ENCODE data around the gene COL4A2. TPM values are rescaled to one million over a fixed set of nuclear protein-coding genes. Genes with fewer than 3 reads are reported as not detected.

COL4A2 gene
- total RNA-seq, 1 donor = 0.21 TPM

DNA sequence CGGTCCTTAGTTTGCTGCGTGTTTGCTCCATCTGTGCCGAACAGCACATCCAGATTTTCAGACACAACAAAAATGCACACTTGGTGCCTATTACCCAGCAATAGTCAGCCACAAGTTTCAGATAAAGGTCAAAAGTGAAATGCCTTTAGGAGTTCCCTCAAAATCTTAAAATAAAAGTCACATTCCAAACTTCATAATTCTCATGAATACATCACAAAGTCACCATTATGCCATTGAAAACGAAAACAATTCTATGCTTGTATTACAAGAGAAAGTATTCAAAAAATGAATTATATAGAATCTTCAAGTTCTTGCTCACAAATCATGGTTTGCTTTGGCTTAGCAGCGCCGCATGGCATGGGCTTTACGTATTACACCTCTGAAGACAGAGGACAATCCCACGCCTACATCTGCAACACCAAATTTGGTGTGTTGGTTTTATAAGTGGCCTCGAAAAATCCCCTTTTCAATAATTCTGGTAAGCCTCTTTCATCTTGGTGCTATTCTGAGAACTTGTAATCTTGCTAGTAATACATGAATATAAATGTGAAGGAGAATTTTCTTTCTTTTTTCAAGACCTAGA, 26.8 kb upstream of the COL4A2 start:
- no peaks in the 10 kb centered on the region for H3K27me3 ChIP-seq (ENCODE audit: insufficient read depth, low read length)
- no peak overlapping the region for H3K4me3 ChIP-seq (ENCODE audit: low read length)
- H3K9me3 ChIP-seq (ENCODE audit: low read depth, low read length) = no peaks in the 10 kb centered on the region
- no peaks in the 10 kb centered on the region for H3K4me1 ChIP-seq (ENCODE audit: insufficient read depth, low read length)

DNA sequence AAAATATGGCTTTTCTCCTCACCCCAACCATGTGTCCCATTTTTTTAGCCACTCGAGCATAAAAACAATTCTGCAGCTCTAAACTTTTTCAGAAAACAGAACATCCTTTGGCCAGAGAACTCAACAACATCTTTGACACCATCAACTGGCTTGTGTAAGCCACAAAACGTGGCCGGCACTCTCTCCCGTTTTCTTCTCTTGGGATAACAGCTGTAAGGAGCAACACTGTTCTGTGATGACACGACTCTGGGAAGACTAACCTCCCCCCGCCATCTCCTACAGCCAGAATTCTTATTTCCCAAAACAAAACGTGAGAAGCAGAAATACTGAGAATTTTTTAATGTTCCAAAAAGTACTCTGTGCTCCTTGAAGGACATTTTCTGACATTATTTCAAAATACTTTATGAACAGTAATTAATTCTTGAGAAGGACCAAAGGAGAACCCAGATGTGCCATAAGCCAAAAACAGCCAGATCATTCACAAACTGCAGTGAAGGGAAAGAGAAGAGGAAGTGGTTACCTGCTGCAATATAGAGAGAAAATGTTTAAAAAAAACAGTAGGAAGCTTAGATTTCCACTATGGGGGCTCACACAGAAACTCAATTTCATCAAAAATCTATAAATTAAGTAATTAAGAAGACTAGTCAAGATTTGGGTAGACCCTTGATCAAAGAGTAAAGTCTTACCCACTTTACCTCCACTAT, 25.9 kb upstream of the COL4A2 start:
- Histone ChIP-seq H3K4me1 (ENCODE audit: insufficient read depth, low read length) (no peaks in the 10 kb centered on the region), H3K9me3 (ENCODE audit: low read depth, low read length) (no peaks in the 10 kb centered on the region), H3K27me3 (ENCODE audit: insufficient read depth, low read length) (no peaks in the 10 kb centered on the region), H3K4me3 (ENCODE audit: low read length) (no peak overlapping the region)

DNA sequence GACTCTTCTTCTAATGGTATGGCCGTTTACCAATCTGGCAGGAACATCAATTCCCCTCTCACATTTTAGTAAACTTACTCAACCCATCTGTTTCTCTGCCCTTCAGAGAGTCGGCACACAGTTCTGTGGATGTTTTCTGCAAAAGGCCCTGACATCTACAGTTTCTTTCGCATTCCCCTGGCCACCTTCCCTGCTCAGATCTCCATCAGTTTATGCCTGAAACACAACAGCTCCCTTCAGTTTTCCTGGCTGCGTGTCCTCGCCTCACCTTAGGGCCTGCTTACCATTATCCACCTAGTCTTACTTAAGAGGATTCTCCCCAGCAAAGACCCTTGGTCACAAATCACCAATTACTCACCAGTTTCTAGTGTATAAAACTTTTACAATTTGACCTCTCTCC, 25.3 kb upstream of the COL4A2 start:
- Histone ChIP-seq H3K4me1 (ENCODE audit: insufficient read depth, low read length) (no peaks in the 10 kb centered on the region), H3K4me3 (ENCODE audit: low read length) (no peak overlapping the region), H3K9me3 (ENCODE audit: low read depth, low read length) (no peaks in the 10 kb centered on the region), H3K27me3 (ENCODE audit: insufficient read depth, low read length) (no peaks in the 10 kb centered on the region)

DNA sequence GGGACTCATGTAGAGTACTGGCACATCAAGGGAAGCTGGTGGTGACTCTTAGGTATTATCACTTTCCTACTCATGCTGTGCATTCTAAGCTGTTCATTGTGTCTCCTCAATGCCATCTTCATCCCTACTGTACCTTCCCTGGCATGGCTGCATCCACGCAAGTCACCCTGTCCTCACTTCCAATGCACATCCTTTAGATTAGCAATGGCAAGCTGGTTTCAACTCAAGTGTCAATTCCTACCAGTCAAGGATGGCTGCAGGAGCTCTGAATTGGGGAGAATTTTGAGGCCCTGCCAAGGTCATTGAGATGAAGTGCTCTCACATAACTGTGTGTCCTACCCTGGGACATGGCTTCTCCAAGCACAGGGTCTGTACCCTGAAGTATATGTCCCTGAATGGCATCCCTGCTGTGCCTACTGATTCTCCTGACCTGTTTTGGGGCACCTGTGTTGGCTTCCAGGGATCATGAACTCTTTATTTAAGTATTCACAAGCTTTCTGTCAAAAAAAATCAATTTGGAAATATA, 24.7 kb upstream of the COL4A2 start:
- Histone ChIP-seq H3K4me3 (ENCODE audit: low read length) (no peak overlapping the region), H3K9me3 (ENCODE audit: low read depth, low read length) (no peaks in the 10 kb centered on the region), H3K4me1 (ENCODE audit: insufficient read depth, low read length) (no peaks in the 10 kb centered on the region), H3K27me3 (ENCODE audit: insufficient read depth, low read length) (no peaks in the 10 kb centered on the region)

DNA sequence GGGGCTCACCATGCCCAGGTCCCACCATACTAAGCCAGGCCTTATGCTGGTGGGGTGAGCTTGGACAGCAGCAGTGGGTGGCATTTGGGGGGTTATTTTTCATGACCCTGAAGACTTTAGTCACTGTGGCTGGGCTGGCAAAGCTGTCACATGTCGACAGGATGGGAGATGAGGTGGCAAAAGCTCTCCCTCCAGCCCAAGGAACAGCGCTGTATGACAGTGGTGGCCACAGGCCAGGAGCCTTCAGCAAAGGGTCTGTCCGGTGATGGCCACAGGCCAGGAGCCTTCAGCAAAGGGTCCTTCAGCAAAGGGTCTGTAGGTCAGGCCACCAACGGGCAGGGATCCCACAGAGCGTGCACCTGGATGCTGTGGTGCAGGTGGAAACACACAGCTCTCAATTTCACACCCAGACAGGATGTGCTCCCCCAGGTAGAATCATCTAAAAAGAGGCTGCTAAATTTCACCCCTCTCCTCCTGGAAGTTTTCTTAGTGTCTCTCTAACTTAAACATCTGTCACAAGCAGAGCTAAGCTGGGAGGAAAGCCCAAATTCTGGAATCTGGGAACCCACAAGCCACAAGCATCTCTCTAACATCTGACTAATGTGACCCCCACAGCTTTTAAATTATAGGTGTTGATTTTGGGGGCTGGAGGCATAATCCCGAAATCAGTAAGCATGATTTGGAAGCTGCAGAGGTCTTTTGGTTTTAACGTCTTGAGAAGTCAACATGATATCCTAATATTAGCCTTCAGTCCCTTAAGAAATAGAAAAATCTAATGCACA, 23.2 kb upstream of the COL4A2 start:
- H3K9me3 ChIP-seq (ENCODE audit: low read depth, low read length) = no peaks in the 10 kb centered on the region
- H3K27me3 ChIP-seq (ENCODE audit: insufficient read depth, low read length) = no peaks in the 10 kb centered on the region
- H3K4me1 ChIP-seq (ENCODE audit: insufficient read depth, low read length) = no peaks in the 10 kb centered on the region
- H3K4me3 ChIP-seq (ENCODE audit: low read length) = no peak overlapping the region

DNA sequence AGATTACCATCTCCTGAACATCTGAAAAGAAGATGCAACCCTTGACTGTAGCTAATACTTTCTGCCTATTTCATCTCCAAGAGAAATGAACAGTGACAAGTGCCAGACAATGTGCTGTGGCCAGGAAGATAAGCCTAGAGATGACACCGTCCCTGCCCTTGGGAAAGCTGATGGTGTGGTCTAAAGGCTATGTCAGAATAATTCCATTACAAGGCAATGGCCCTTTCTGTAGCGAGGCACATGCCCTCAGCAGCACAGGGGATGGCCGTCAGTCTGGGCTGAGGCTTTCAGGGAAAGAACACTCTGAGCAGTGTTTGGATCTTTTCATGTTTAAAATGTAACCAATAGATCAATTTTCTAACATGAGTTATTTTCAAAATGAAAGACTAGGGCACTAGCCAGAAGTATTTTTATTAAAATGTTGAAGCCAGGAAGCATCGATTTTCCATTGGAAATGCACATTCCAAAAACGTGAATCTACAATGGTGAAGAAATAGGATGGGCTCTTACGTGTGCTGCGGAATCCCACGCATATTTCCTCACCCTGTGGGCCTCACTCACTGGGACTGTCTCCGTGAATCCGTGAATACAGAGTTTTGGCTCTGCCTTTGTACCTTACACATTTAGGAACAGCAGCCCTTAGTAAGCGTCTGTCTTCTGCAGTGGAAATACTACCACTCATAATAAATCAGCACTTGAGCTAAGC, 22.2 kb upstream of the COL4A2 start:
- Histone ChIP-seq H3K9me3 (ENCODE audit: low read depth, low read length) (no peaks in the 10 kb centered on the region), H3K27me3 (ENCODE audit: insufficient read depth, low read length) (no peaks in the 10 kb centered on the region), H3K4me1 (ENCODE audit: insufficient read depth, low read length) (no peaks in the 10 kb centered on the region), H3K4me3 (ENCODE audit: low read length) (no peak overlapping the region)

DNA sequence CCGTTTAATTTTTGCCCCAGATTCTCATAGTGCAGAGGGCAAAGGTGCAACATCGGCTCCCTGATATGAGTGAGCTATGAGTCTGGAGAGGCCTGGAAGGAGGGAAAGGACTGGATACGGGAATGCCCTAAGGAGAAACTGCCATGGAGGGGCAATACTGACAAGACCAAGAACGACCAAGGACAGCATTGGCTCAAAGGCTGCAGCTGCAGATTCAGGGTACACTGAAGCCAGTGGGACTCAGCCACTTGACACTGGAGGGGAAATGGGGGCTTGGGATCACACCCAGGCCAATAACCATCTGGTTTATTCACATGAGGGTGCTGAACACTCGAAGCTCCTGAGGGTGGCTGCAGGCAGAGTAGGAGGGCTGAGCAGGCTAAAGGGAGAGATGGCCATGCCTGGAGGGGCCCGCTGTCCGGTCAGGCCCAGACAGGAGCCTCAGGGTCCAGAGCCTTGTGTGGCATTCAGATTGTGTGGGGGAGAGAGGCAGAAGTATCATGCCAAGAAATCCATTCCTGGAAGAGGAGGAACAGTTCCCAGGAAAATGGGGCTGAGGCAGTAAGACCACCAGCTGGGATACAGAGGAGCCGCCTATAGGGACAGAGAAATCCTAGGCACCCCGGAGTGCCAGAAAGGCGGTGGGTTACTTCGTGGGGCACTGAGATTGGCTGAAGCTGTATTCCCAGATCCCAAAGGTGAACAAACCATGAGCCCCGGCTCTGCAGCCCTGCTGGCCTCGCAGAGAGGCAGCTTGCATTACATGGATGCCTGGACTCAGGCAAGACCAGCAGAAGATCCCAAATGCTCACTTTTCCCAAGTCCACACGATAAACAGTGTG, 20.9 kb upstream of the COL4A2 start:
- H3K9me3 ChIP-seq (ENCODE audit: low read depth, low read length) = no peaks in the 10 kb centered on the region
- H3K4me1 ChIP-seq (ENCODE audit: insufficient read depth, low read length) = no peaks in the 10 kb centered on the region
- H3K4me3 ChIP-seq (ENCODE audit: low read length) = no peak overlapping the region
- no peaks in the 10 kb centered on the region for H3K27me3 ChIP-seq (ENCODE audit: insufficient read depth, low read length)

DNA sequence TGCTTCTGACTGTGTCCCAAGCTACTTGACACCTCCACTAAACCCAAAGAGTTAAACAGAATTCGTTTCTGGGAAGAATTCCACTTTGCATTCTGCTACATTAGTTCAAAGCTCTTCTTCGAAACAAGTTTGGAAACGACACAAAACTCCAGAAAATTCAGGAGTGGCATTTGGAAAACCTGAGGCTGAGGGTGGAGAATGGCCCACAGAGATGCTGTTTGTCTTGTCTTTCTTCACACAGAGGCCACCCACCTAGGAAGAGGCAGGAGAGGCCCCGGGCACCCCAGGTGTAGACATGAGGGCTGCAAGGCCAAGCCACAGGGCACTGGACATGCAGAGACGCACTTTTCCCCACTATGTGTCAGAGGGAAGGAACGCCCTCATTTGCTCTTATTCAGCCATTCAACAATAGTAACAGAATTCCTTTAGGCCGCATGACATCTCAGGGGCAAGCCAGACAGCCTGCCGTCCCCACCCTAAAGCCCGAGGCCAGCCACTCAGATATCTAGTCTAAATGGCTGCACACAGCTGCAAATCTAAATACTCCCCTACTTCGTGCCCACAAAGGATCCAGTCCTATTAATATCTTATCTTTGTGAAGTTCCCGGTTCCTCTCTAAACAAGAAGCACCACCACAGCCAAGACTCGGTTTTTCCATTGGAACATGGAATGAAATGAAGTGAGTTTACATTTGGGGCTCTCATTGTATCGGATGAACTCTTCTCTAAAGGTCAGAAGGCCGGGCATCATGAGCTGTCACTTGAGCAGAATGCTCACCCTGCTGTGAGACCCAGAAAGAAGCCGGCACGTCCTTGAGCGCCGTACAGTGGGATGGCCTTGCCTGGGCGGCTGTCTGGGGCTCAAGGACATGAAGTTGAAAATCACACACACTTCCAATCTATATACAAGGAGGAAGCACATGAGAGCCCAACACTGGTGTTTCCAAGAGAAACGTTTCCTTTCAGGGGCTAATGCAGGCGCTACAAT, 20.0 kb upstream of the COL4A2 start:
- Histone ChIP-seq H3K9me3 (ENCODE audit: low read depth, low read length) (no peaks in the 10 kb centered on the region), H3K4me3 (ENCODE audit: low read length) (no peak overlapping the region), H3K4me1 (ENCODE audit: insufficient read depth, low read length) (no peaks in the 10 kb centered on the region), H3K27me3 (ENCODE audit: insufficient read depth, low read length) (no peaks in the 10 kb centered on the region)

DNA sequence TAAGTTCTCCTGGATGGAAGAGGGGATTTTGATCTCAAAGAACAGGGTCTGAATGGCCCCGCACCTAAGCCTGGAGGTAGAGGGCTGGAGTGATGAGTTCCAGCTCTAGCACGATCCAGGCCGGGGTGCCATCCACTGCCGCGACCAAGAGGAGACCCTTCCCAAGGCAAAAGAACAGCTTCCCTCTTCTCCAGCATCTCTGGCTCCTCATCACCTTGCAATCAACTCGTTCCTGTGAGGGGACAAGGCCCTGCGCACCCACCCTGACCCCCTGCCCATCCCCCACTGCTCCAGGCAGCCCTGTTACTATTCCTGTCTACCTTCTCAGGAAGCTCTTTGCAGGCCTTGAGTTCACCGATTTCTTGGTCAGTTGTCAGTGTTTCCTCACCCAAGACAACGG, 17.9 kb upstream of the COL4A2 start:
- Histone ChIP-seq H3K4me1 (ENCODE audit: insufficient read depth, low read length) (no peaks in the 10 kb centered on the region), H3K9me3 (ENCODE audit: low read depth, low read length) (no peaks in the 10 kb centered on the region), H3K27me3 (ENCODE audit: insufficient read depth, low read length) (no peaks in the 10 kb centered on the region), H3K4me3 (ENCODE audit: low read length) (no peak overlapping the region)

DNA sequence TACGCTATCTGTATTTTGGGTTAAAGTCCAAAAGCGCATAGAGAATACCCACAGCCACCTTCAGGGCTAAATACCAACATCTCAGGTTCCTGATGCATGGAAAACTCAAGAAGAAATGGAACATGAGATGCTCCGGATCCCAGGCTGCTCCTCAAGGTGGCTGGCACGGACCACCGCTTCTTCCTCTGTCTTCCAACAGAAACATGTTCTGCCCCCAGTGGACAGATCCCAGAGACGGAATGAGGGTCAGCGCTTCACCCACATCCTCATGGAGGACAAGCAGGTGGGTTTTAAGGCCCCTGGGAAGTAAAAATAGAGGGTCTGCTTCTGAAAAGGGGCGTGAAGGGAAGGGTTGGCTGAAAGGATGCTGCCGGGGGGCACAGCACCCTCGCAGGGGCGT, 17.4 kb upstream of the COL4A2 start:
- no peaks in the 10 kb centered on the region for H3K27me3 ChIP-seq (ENCODE audit: insufficient read depth, low read length)
- no peaks in the 10 kb centered on the region for H3K9me3 ChIP-seq (ENCODE audit: low read depth, low read length)
- H3K4me3 ChIP-seq (ENCODE audit: low read length) = no peak overlapping the region
- no peaks in the 10 kb centered on the region for H3K4me1 ChIP-seq (ENCODE audit: insufficient read depth, low read length)

DNA sequence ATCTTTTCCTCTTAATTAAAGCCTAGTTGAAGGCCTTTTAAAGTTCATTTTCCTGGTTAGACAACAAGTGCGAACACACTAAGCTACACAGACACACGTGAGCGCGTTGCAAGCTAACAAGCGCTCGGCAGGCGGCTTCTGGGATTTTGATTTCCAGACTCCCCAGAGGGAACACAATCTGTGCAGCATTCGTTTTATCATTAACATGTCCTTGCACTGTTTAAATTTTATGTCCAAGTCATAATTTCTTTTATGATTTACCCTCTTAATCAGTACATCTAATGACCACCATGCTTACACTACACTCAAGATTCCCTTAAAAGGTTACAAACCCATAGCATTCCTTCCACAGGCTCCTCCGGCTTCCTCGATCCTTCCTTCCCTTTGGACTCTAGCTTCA, 16.9 kb upstream of the COL4A2 start:
- Histone ChIP-seq H3K4me1 (ENCODE audit: insufficient read depth, low read length) (no peaks in the 10 kb centered on the region), H3K9me3 (ENCODE audit: low read depth, low read length) (no peaks in the 10 kb centered on the region), H3K27me3 (ENCODE audit: insufficient read depth, low read length) (no peaks in the 10 kb centered on the region), H3K4me3 (ENCODE audit: low read length) (no peak overlapping the region)

DNA sequence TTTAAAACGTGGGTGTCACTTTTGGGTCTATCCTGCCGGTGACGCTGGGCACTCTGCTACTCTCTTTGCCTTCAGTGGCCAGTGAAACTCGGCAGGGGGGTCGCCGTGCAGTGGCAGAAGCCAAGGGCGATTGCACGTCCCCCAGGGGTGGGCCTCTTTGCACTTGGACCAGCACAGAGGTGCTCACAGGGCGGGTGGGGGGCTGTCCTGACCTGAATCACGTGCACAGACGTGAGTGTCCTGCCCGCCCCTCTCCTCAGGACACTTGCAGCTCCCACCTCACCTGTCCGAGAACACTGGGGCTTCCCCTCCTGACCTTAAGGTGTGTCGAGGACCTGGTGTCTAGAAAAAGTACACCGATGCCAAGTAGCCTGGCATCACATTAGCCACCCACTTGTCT, 16.3 kb upstream of the COL4A2 start:
- no peak overlapping the region for H3K4me3 ChIP-seq (ENCODE audit: low read length)
- no peaks in the 10 kb centered on the region for H3K4me1 ChIP-seq (ENCODE audit: insufficient read depth, low read length)
- no peaks in the 10 kb centered on the region for H3K9me3 ChIP-seq (ENCODE audit: low read depth, low read length)
- H3K27me3 ChIP-seq (ENCODE audit: insufficient read depth, low read length) = no peaks in the 10 kb centered on the region

DNA sequence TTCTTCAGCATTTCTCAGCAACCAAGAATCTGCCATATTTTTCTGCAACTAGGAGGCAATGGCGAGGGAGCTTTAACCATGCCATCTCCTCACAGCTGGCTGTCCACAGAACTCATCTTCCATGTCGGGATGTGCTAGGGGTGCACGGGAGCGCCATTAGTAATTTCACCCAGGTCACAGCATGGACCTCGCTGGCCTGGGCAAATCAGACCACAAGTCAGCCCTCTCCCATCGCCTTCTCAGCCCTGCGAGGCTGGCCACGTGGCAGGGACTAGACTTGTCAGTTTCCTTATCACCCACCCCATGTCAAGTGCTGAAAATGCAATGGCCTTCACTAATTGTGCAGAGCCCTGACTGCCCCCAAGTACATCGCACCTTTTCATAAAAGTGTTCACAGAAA, 15.8 kb upstream of the COL4A2 start:
- Histone ChIP-seq H3K4me1 (ENCODE audit: insufficient read depth, low read length) (no peaks in the 10 kb centered on the region), H3K4me3 (ENCODE audit: low read length) (no peak overlapping the region), H3K9me3 (ENCODE audit: low read depth, low read length) (no peaks in the 10 kb centered on the region), H3K27me3 (ENCODE audit: insufficient read depth, low read length) (peaks cover 4% of the 10 kb centered on the region)
